Liver (tissue), 9 donors: ENCODE results near the gene TAS2R41. TPM values are rescaled to one million over a fixed set of nuclear protein-coding genes. Genes with fewer than 3 reads are reported as not detected.

Experiments used
- DNase-seq: peaks from one replicate; pipeline ENCODE4 v3.0.0-alpha.2; 2017; ENCODE audit warnings: low spot score
- H3K27ac ChIP-seq, 2 donors: one replicate each; pipeline ENCODE4 v1.7.0; 2013; ENCODE audit warnings: inconsistent platforms in 2 of 2, low read length in 2 of 2, control low read depth in 1 of 2, low read depth in 1 of 2, mild to moderate bottlenecking in 1 of 2
- H3K27me3 ChIP-seq, 4 donors: one replicate each; pipeline versions ENCODE4 v1.6.1 to v1.7.0; 2013; ENCODE audit warnings: low read length in 3 of 4, inconsistent platforms in 1 of 4, mild to moderate bottlenecking in 1 of 4, moderate library complexity in 1 of 4; ENCODE audit not compliant: control insufficient read depth in 4 of 4, insufficient read depth in 4 of 4
- H3K36me3 ChIP-seq, 4 donors: one replicate each; pipeline versions ENCODE4 v1.6.1 to v1.7.0; 2013; ENCODE audit warnings: low read length in 3 of 4, mild to moderate bottlenecking in 3 of 4, low read depth in 1 of 4, moderate library complexity in 1 of 4; ENCODE audit not compliant: control insufficient read depth in 4 of 4, insufficient read depth in 3 of 4
- H3K4me1 ChIP-seq, 4 donors: one replicate each; pipeline versions ENCODE4 v1.6.1 to v1.7.0; 2013; ENCODE audit warnings: low read length in 3 of 4, mild to moderate bottlenecking in 3 of 4, moderate library complexity in 1 of 4; ENCODE audit not compliant: control insufficient read depth in 4 of 4, insufficient read depth in 4 of 4
- H3K4me3 ChIP-seq, 3 donors: one replicate each; pipeline versions ENCODE4 v1.6.1 to v1.7.0; 2013; ENCODE audit warnings: low read length in 3 of 3, control low read depth in 1 of 3, low read depth in 1 of 3, mild to moderate bottlenecking in 1 of 3
- H3K9ac ChIP-seq, 2 donors: one replicate each; pipeline ENCODE4 v1.7.0; 2013; ENCODE audit warnings: low read length in 2 of 2, mild to moderate bottlenecking in 2 of 2, moderate library complexity in 2 of 2, control low read depth in 1 of 2, low read depth in 1 of 2
- H3K9me3 ChIP-seq, 4 donors: one replicate each; pipeline versions ENCODE4 v1.6.1 to v1.7.0; 2013; ENCODE audit warnings: low read length in 3 of 4; ENCODE audit not compliant: control insufficient read depth in 4 of 4
- ATF3 ChIP-seq: IDR thresholded peaks from 2 replicates; pipeline ENCODE4 v1.6.1; 2016; ENCODE audit warnings: antibody characterized with exemption
- CTCF ChIP-seq: fragments of 150-350 bp; IDR thresholded peaks from 2 replicates; pipeline ENCODE4 v1.5.1; 2017; ENCODE audit warnings: improper control_type of control experiment, low read depth, low read length; ENCODE audit not compliant: missing input control
- EGR1 ChIP-seq, 2 donors: IDR thresholded peaks; 2 replicates each; pipeline ENCODE4 v1.6.1; 2016 to 2018; ENCODE audit warnings: antibody characterized with exemption in 2 of 2, low read depth in 2 of 2
- FOXA1 ChIP-seq: IDR thresholded peaks from 2 replicates; pipeline ENCODE4 v1.6.1; 2016; ENCODE audit warnings: antibody characterized with exemption
- FOXA2 ChIP-seq: IDR thresholded peaks from 2 replicates; pipeline ENCODE4 v1.6.1; 2016; ENCODE audit warnings: antibody characterized with exemption
- GABPA ChIP-seq, 2 donors: IDR thresholded peaks in 1 of 2; conservative IDR thresholded peaks in 1 of 2; 2 replicates each; pipeline ENCODE4 v1.6.1; 2016; ENCODE audit warnings: antibody characterized with exemption in 2 of 2, mild to moderate bottlenecking in 1 of 2, moderate library complexity in 1 of 2
- HNF4A ChIP-seq, 2 donors: conservative IDR thresholded peaks; 2 replicates each; pipeline ENCODE4 v1.6.1; 2016; ENCODE audit warnings: antibody characterized with exemption in 2 of 2, mild to moderate bottlenecking in 2 of 2
- HNF4G ChIP-seq: IDR thresholded peaks from 2 replicates; pipeline ENCODE4 v1.6.1; 2016; ENCODE audit warnings: antibody characterized with exemption
- JUND ChIP-seq, 2 donors: IDR thresholded peaks; 2 replicates each; pipeline ENCODE4 v1.6.1; 2016; ENCODE audit warnings: antibody characterized with exemption in 2 of 2
- NR2F2 ChIP-seq: IDR thresholded peaks from 2 replicates; pipeline ENCODE4 v1.6.1; 2016; ENCODE audit warnings: antibody characterized with exemption
- RAD21 ChIP-seq, 2 donors: IDR thresholded peaks; 2 replicates each; pipeline ENCODE4 v1.6.1; 2016; ENCODE audit warnings: antibody characterized with exemption in 2 of 2, mild to moderate bottlenecking in 2 of 2
- REST ChIP-seq: IDR thresholded peaks from 2 replicates; pipeline ENCODE4 v1.6.1; 2016; ENCODE audit warnings: antibody characterized with exemption, mild to moderate bottlenecking
- RXRA ChIP-seq, 2 donors: IDR thresholded peaks; 2 replicates each; pipeline ENCODE4 v1.6.1; 2017 to 2018; ENCODE audit warnings: antibody characterized with exemption in 2 of 2, mild to moderate bottlenecking in 1 of 2
- SP1 ChIP-seq: IDR thresholded peaks from 2 replicates; pipeline ENCODE4 v1.6.1; 2018; ENCODE audit warnings: antibody characterized with exemption, mild to moderate bottlenecking
- TAF1 ChIP-seq: conservative IDR thresholded peaks from 2 replicates; pipeline ENCODE4 v1.6.1; 2016; ENCODE audit warnings: antibody characterized with exemption, mild to moderate bottlenecking
- YY1 ChIP-seq: IDR thresholded peaks from 2 replicates; pipeline ENCODE4 v1.6.1; 2016; ENCODE audit warnings: antibody characterized with exemption, mild to moderate bottlenecking
- WGBS: extraction: QIAGEN DNeasy Blood & Tissue Kit; methylation state at CpG from one replicate; pipeline ENCODE4 v1.1.7; 2013; 5-methylcytosine and 5-hydroxymethylcytosine counted together
- polyA plus RNA-seq, 2 donors: library from polyadenylated mRNA; stranded (reverse) in 1 of 2; unstranded in 1 of 2; fragments of 200-250 nt in 1 of 2; fragments of >200 nt in 1 of 2; fragmentation: Nextera tagmentation in 1 of 2; extraction: Ambion mirVana in 1 of 2; gene quantifications; one replicate each; pipeline versions ENCODE4 v1.2.1 to v1.2.3, GENCODE V29; 2013 to 2015
- total RNA-seq, 2 donors: library from RNA; depleted of rRNA; stranded (reverse); fragments of >200 nt; gene quantifications; one replicate each; pipeline ENCODE4 v1.2.3, GENCODE V29; 2014
- TF ChIP-seq, protein P1 (sequence below): IDR thresholded peaks from 2 replicates; pipeline ENCODE4 v1.6.1; 2016; ENCODE audit warnings: antibody characterized with exemption
- TF ChIP-seq, protein P2 (sequence below): IDR thresholded peaks from 2 replicates; pipeline ENCODE4 v1.6.1; 2016; ENCODE audit warnings: antibody characterized with exemption
- donor health status: healthy.
- donor health status: healthy.
- donor health status: healthy.
- donor health status: healthy.
- donor health status: healthy.

The TAS2R41 gene
- total and polyA plus RNA-seq, 4 donors, result 0.25 TPM; not detected in 3

GRCh38 chr7:143514995-143515735 lies 37.5 kb downstream of the TAS2R41 start:
- Histone ChIP-seq H3K27ac (no peak overlapping the region), H3K36me3 (no peaks in the 10 kb centered on the region), H3K27me3 (no peaks in the 10 kb centered on the region), H3K9ac (no peak overlapping the region), H3K4me1 (peaks cover 0 to 6% (median 3%) of the 10 kb centered on the region in 4 donors), H3K9me3 (no peaks in the 10 kb centered on the region), H3K4me3 (no peak overlapping the region)
- 94% methylated on average over 3 of the region's 3 CpGs for WGBS
- TF ChIP-seq REST, result no peak
- no peak for DNase-seq

DNA sequence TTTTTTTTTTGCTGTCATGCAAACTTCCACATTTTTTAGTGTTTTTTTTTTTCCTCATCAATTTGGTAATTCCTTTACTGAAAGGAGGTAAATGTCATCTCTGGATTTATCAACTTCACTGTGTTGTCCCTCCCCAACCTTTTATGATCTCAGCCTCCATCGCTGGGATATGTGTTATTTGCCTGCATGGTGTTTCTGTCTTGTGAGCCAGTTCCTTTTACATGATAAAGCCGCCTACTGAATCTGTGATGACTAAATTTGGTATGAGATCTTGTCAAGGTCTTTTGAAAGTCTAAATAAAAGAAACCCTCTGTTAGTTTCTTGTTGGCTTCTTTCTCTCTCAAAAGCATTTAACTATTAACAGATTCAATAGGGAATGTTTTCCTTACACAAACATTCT lies 39.3 kb downstream of the TAS2R41 start:
- Histone ChIP-seq H3K9ac (no peak overlapping the region), H3K9me3 (no peaks in the 10 kb centered on the region), H3K4me3 (no peak overlapping the region), H3K27me3 (no peaks in the 10 kb centered on the region), H3K4me1 (peaks cover 0 to 2% (median 0%) of the 10 kb centered on the region in 4 donors), H3K36me3 (no peaks in the 10 kb centered on the region), H3K27ac (no peak overlapping the region)
- no peak for TF ChIP-seq RAD21 (IDR thresholded peaks at IDR 0.05)
- no peak for TF ChIP-seq GABPA (IDR thresholded peaks at IDR 0.05 in 1 of 2, conservative IDR thresholded peaks at IDR 0.05 in 1 of 2)
- TF ChIP-seq, protein P1, sequence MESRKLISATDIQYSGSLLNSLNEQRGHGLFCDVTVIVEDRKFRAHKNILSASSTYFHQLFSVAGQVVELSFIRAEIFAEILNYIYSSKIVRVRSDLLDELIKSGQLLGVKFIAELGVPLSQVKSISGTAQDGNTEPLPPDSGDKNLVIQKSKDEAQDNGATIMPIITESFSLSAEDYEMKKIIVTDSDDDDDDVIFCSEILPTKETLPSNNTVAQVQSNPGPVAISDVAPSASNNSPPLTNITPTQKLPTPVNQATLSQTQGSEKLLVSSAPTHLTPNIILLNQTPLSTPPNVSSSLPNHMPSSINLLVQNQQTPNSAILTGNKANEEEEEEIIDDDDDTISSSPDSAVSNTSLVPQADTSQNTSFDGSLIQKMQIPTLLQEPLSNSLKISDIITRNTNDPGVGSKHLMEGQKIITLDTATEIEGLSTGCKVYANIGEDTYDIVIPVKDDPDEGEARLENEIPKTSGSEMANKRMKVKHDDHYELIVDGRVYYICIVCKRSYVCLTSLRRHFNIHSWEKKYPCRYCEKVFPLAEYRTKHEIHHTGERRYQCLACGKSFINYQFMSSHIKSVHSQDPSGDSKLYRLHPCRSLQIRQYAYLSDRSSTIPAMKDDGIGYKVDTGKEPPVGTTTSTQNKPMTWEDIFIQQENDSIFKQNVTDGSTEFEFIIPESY, result no peak
- no peak for TF ChIP-seq YY1
- no peak for TF ChIP-seq SP1
- TF ChIP-seq TAF1, result no peak
- TF ChIP-seq HNF4A (conservative IDR thresholded peaks at IDR 0.05), result no peak
- TF ChIP-seq FOXA2, result no peak
- TF ChIP-seq ATF3, result no peak
- TF ChIP-seq EGR1 (IDR thresholded peaks at IDR 0.05; ENCODE audit: low read depth in 2 of 2), result no peak
- no peak for TF ChIP-seq JUND (IDR thresholded peaks at IDR 0.05)
- no peak for TF ChIP-seq NR2F2
- TF ChIP-seq, protein P2, sequence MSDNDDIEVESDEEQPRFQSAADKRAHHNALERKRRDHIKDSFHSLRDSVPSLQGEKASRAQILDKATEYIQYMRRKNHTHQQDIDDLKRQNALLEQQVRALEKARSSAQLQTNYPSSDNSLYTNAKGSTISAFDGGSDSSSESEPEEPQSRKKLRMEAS, result no peak
- no peak for TF ChIP-seq CTCF
- no peak for TF ChIP-seq REST
- TF ChIP-seq RXRA (IDR thresholded peaks at IDR 0.05), result no peak
- TF ChIP-seq FOXA1, result no peak
- no peak for TF ChIP-seq HNF4G
- 84% methylated on average over 2 of the region's 2 CpGs for WGBS
- no peak for DNase-seq
